Measurements from ENCODE around the gene R3HCC1L.

R3HCC1L gene

GRCh38 chr10:98260350-98260749 lies 125.9 kb downstream of the R3HCC1L start:
- DNase-seq (ENCODE audit: low spot score): no peak

- no peak for DNase-seq (ENCODE audit: low spot score)
These were observed 126.3 kb downstream of the R3HCC1L start for GRCh38 chr10:98260752-98261151.

- no peak for DNase-seq (ENCODE audit: low spot score)
These were observed 127.2 kb downstream of the R3HCC1L start for GRCh38 chr10:98261436-98262277.

- DNase-seq (ENCODE audit: low spot score): no peak
These were observed 128.1 kb downstream of the R3HCC1L start for GRCh38 chr10:98262571-98262970.

GRCh38 chr10:98263088-98263487 lies 128.6 kb downstream of the R3HCC1L start:
- no peak for DNase-seq (ENCODE audit: low spot score)

GRCh38 chr10:98264378-98265065 lies 130.1 kb downstream of the R3HCC1L start:
- no peak for DNase-seq (ENCODE audit: low spot score)

GRCh38 chr10:98265403-98266378 lies 131.2 kb downstream of the R3HCC1L start:
- DNase-seq (ENCODE audit: low spot score): no peak

- DNase-seq (ENCODE audit: low spot score): no peak
These were observed 132.2 kb downstream of the R3HCC1L start for GRCh38 chr10:98266647-98267046.

- no peak for DNase-seq (ENCODE audit: low spot score)
These were observed 132.8 kb downstream of the R3HCC1L start for GRCh38 chr10:98267069-98267893.

- peak; percentile 48 for DNase-seq (ENCODE audit: low spot score)
These were observed 133.6 kb downstream of the R3HCC1L start, which contains the start of gene LOXL4 for GRCh38 chr10:98267894-98268693. TSS of gene LOXL4 (minus strand) at chr10:98268194. CDS start at chr10:98263019, 5,175 bp downstream.

- DNase-seq (ENCODE audit: low spot score): no peak
These were observed 134.4 kb downstream of the R3HCC1L start for GRCh38 chr10:98268694-98269431.

- DNase-seq (ENCODE audit: low spot score): no peak
These were observed 135.0 kb downstream of the R3HCC1L start for GRCh38 chr10:98269435-98269912.

- no peak for DNase-seq (ENCODE audit: low spot score)
These were observed 135.8 kb downstream of the R3HCC1L start for GRCh38 chr10:98270073-98270740.

GRCh38 chr10:98270786-98271185 lies 136.3 kb downstream of the R3HCC1L start:
- no peak for DNase-seq (ENCODE audit: low spot score)

- DNase-seq (ENCODE audit: low spot score): no peak
These were observed 137.8 kb downstream of the R3HCC1L start for GRCh38 chr10:98272245-98272644.

- DNase-seq (ENCODE audit: low spot score): no peak
These were observed 138.2 kb downstream of the R3HCC1L start for GRCh38 chr10:98272656-98273055.

GRCh38 chr10:98273057-98273850 lies 138.8 kb downstream of the R3HCC1L start:
- no peak for DNase-seq (ENCODE audit: low spot score)

- no peak for DNase-seq (ENCODE audit: low spot score)
These were observed 140.1 kb downstream of the R3HCC1L start for GRCh38 chr10:98274562-98274961.
